B cell (primary cell): ENCODE measurements around the gene EPHA10.

Source experiments
- CTCF ChIP-seq: fragments of 200-600 bp; IDR thresholded peaks from one replicate; pipeline ENCODE4 v1.8.0; 2022; ENCODE audit warnings: antibody characterized with exemption, mild to moderate bottlenecking
- EZH2 ChIP-seq: IDR thresholded peaks from 2 replicates; pipeline ENCODE4 v1.6.1; 2012; ENCODE audit warnings: borderline replicate concordance, low read depth, mild to moderate bottlenecking, moderate library complexity, low read length; ENCODE audit not compliant: insufficient read depth, poor library complexity, severe bottlenecking

GRCh38 chr1:37682334-37682987 lies 82.5 kb downstream of the EPHA10 start:
- no peak for TF ChIP-seq EZH2
- peak; percentile 94 for TF ChIP-seq CTCF
